OCI-LY3 (cell line): ENCODE results near the gene ACOX3.

Experiments
- EZH2phosphoT487 ChIP-seq: fragments of 200-600 bp; shearing (Covaris generic); IDR thresholded peaks from 2 replicates; pipeline ENCODE4 v1.6.1; 2018; ENCODE audit warnings: antibody characterized with exemption, mixed run types, low read depth
- TF ChIP-seq, protein P1 (sequence below): fragments of 200-600, 300-600 bp; sonication (generic); IDR thresholded peaks from 2 replicates; pipeline ENCODE4 v1.5.1; 2014; ENCODE audit warnings: antibody characterized with exemption, low read length, low read depth

DNA sequence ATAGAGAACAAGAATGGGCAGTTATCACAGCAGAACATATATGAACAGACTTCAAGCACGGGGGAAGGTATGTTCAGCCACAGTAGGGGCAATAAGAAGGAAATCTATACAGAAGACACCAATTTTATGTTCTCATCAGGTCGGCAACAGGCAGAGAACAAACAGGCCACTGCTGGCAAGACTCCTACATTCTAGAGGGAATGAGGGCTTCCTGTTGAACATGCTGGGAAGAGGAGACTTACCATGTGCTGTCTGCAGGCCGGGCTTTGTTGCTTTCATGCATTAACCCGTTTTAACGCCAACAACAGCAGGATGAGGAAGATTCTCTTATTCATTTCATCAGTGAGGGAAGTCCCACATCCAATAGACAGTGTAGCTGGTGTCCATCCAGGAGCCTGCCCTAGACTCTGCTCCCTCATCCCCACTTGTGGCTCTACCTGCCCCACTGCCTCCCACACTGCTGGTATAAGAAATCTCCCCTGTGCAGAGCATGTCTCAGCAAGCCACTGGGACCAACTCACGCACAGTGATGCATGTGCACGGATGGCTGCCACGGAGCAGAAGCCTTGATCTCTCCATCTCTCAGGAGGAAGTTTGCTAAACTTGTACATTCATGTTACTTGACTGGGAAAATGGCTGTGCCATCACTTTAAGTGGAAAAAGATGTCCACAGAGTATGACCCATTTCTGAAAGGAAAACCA is 84.5 kb downstream of the ACOX3 start:
- TF ChIP-seq, protein P1, sequence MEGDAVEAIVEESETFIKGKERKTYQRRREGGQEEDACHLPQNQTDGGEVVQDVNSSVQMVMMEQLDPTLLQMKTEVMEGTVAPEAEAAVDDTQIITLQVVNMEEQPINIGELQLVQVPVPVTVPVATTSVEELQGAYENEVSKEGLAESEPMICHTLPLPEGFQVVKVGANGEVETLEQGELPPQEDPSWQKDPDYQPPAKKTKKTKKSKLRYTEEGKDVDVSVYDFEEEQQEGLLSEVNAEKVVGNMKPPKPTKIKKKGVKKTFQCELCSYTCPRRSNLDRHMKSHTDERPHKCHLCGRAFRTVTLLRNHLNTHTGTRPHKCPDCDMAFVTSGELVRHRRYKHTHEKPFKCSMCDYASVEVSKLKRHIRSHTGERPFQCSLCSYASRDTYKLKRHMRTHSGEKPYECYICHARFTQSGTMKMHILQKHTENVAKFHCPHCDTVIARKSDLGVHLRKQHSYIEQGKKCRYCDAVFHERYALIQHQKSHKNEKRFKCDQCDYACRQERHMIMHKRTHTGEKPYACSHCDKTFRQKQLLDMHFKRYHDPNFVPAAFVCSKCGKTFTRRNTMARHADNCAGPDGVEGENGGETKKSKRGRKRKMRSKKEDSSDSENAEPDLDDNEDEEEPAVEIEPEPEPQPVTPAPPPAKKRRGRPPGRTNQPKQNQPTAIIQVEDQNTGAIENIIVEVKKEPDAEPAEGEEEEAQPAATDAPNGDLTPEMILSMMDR: no peak
- TF ChIP-seq EZH2phosphoT487: no peak
